Mesenchymal stem cell (in vitro differentiated cells and primary cell): ENCODE results near the gene CLEC19A.
A peak's percentile ranks its signal among the peaks of the same experiment; 100 is the strongest.

ENCODE experiments used
- DNase-seq: peaks from one replicate; pipeline ENCODE4 v3.0.0-alpha.2; 2013
- H2AFZ ChIP-seq: one replicate; pipeline ENCODE4 v1.6.1; 2013; ENCODE audit warnings: low read depth, mild to moderate bottlenecking, control low read depth, inconsistent platforms, low read length, moderate library complexity
- H2AK5ac ChIP-seq: 2 replicates; pipeline ENCODE4 v1.6.1; 2013; ENCODE audit warnings: low read length, moderate library complexity, mild to moderate bottlenecking, inconsistent platforms; ENCODE audit not compliant: severe bottlenecking
- H2BK120ac ChIP-seq: one replicate; pipeline ENCODE4 v1.6.1; 2013; ENCODE audit warnings: low read depth, mild to moderate bottlenecking, inconsistent platforms, low read length, moderate library complexity
- H2BK12ac ChIP-seq, 2 experiments: one replicate each; pipeline ENCODE4 v1.6.1; 2013; ENCODE audit warnings: inconsistent platforms in 2 of 2, low read length in 2 of 2, mild to moderate bottlenecking in 2 of 2, moderate library complexity in 2 of 2, control low read depth in 1 of 2
- H2BK15ac ChIP-seq: one replicate; pipeline ENCODE4 v1.6.1; 2013; ENCODE audit warnings: mild to moderate bottlenecking, low read depth, inconsistent platforms; ENCODE audit not compliant: poor library complexity, severe bottlenecking
- H2BK5ac ChIP-seq: 2 replicates; pipeline ENCODE4 v1.6.1; 2013; ENCODE audit warnings: low read depth, mild to moderate bottlenecking, low read length, control low read depth, inconsistent platforms; ENCODE audit not compliant: poor library complexity, severe bottlenecking
- H3K14ac ChIP-seq, 2 experiments: one replicate each; pipeline ENCODE4 v1.6.1; 2013; ENCODE audit warnings: inconsistent platforms in 2 of 2, low read length in 2 of 2, control low read depth in 1 of 2, mild to moderate bottlenecking in 1 of 2, moderate library complexity in 1 of 2
- H3K18ac ChIP-seq, 2 experiments: one replicate each; pipeline ENCODE4 v1.6.1; 2013; ENCODE audit warnings: inconsistent platforms in 2 of 2, low read length in 2 of 2, control low read depth in 1 of 2, low read depth in 1 of 2, mild to moderate bottlenecking in 1 of 2
- H3K23ac ChIP-seq, 2 experiments: one replicate each; pipeline ENCODE4 v1.6.1; 2013; ENCODE audit warnings: inconsistent platforms in 2 of 2, low read length in 2 of 2, mild to moderate bottlenecking in 2 of 2, moderate library complexity in 2 of 2, control low read depth in 1 of 2
- H3K27ac ChIP-seq: 2 replicates; pipeline ENCODE4 v1.5.1; 2013; ENCODE audit warnings: mild to moderate bottlenecking, moderate library complexity, low read length, control low read depth, inconsistent platforms; ENCODE audit not compliant: poor library complexity, severe bottlenecking
- H3K27me3 ChIP-seq, 2 experiments: 2 replicates each; pipeline versions ENCODE4 v1.6.1 to v1.7.0; 2013; ENCODE audit warnings: low read length in 2 of 2, mild to moderate bottlenecking in 2 of 2, moderate library complexity in 2 of 2, control low read depth in 1 of 2, inconsistent platforms in 1 of 2; ENCODE audit not compliant: control insufficient read depth in 1 of 2, insufficient read depth in 1 of 2
- H3K36me3 ChIP-seq, 2 experiments: 2 replicates each; pipeline versions ENCODE4 v1.6.1 to v1.7.0; 2013; ENCODE audit warnings: low read length in 2 of 2, control low read depth in 1 of 2, inconsistent platforms in 1 of 2, low read depth in 1 of 2, mild to moderate bottlenecking in 1 of 2; ENCODE audit not compliant: insufficient read depth in 2 of 2, control insufficient read depth in 1 of 2
- H3K4ac ChIP-seq, 2 experiments: one replicate each; pipeline ENCODE4 v1.6.1; 2013; ENCODE audit warnings: inconsistent platforms in 2 of 2, low read length in 2 of 2, mild to moderate bottlenecking in 2 of 2, moderate library complexity in 2 of 2, control low read depth in 1 of 2, low read depth in 1 of 2
- H3K4me1 ChIP-seq: 2 replicates; pipeline ENCODE4 v1.6.1; 2013; ENCODE audit warnings: low read depth, low read length, control low read depth; ENCODE audit not compliant: control insufficient read depth, insufficient read depth
- H3K4me2 ChIP-seq: 2 replicates; pipeline ENCODE4 v1.6.1; 2013; ENCODE audit warnings: low read length, mild to moderate bottlenecking, inconsistent platforms; ENCODE audit not compliant: poor library complexity, severe bottlenecking
- H3K4me3 ChIP-seq, 2 experiments: 2 replicates each; pipeline versions ENCODE4 v1.5.1 to v1.7.0; 2013; ENCODE audit warnings: low read length in 2 of 2, mild to moderate bottlenecking in 2 of 2, control low read depth in 1 of 2, low read depth in 1 of 2; ENCODE audit not compliant: insufficient read depth in 1 of 2
- H3K79me1 ChIP-seq: replicated peaks from 2 replicates; pipeline ENCODE4 v1.6.1; 2013; ENCODE audit warnings: mild to moderate bottlenecking, control low read depth, low read length, inconsistent platforms; ENCODE audit not compliant: poor library complexity, severe bottlenecking
- H3K9ac ChIP-seq: 2 replicates; pipeline ENCODE4 v1.7.0; 2013; ENCODE audit warnings: mild to moderate bottlenecking, low read length, moderate library complexity
- H3K9me3 ChIP-seq: 2 replicates; pipeline ENCODE4 v1.7.0; 2013; ENCODE audit warnings: mild to moderate bottlenecking, low read length; ENCODE audit not compliant: control insufficient read depth
- H4K8ac ChIP-seq: one replicate; pipeline ENCODE4 v1.6.1; 2013; ENCODE audit warnings: inconsistent platforms, mild to moderate bottlenecking, low read length, moderate library complexity
- H4K91ac ChIP-seq: one replicate; pipeline ENCODE4 v1.6.1; 2013; ENCODE audit warnings: mild to moderate bottlenecking, low read length, inconsistent platforms
- WGBS: methylation state at CpG from one replicate; pipeline ENCODE4 v1.1.7; 2013; ENCODE audit warnings: mixed read lengths; 5-methylcytosine and 5-hydroxymethylcytosine counted together

Gene CLEC19A

GRCh38 chr16:19288872-19289799 lies 3.6 kb downstream of the CLEC19A start:
- Histone ChIP-seq H4K8ac (no peak overlapping the region), H2BK5ac (no peak overlapping the region), H3K4me2 (no peak overlapping the region), H2BK12ac (no peak overlapping the region), H3K36me3 (no peaks in the 10 kb centered on the region), H4K91ac (no peak overlapping the region), H2BK120ac (no peak overlapping the region), H3K4me1 (peaks cover 2% of the 10 kb centered on the region), H2BK15ac (no peak overlapping the region), H3K4me3 (no peak overlapping the region), H3K23ac (no peak overlapping the region), H2AK5ac (no peak overlapping the region), H2AFZ (no peak overlapping the region), H3K79me1 (no peaks in the 10 kb centered on the region), H3K9ac (no peak overlapping the region), H3K18ac (no peak overlapping the region), H3K27ac (no peak overlapping the region), H3K14ac (no peak overlapping the region), H3K9me3 (no peaks in the 10 kb centered on the region), H3K27me3 (peaks cover 0 to 38% of the 10 kb centered on the region in 2 experiments), H3K4ac (no peak overlapping the region)
- WGBS, result 78% methylated on average over 4 of the region's 7 CpGs
- no peak for DNase-seq

- Histone ChIP-seq H3K36me3 (no peaks in the 10 kb centered on the region), H3K9me3 (no peaks in the 10 kb centered on the region), H3K14ac (no peak overlapping the region), H3K27me3 (peaks cover 0 to 43% of the 10 kb centered on the region in 2 experiments), H2AFZ (no peak overlapping the region), H3K79me1 (no peaks in the 10 kb centered on the region), H3K9ac (no peak overlapping the region), H3K4me2 (no peak overlapping the region), H3K4me1 (peaks cover 1% of the 10 kb centered on the region), H3K23ac (no peak overlapping the region), H3K4ac (no peak overlapping the region), H4K91ac (no peak overlapping the region), H2BK5ac (no peak overlapping the region), H4K8ac (no peak overlapping the region), H2AK5ac (no peak overlapping the region), H3K18ac (no peak overlapping the region), H2BK15ac (no peak overlapping the region), H2BK12ac (no peak overlapping the region), H3K27ac (no peak overlapping the region), H2BK120ac (no peak overlapping the region), H3K4me3 (no peak overlapping the region)
- 66% methylated on average over 6 of the region's 7 CpGs for WGBS
- no peak for DNase-seq
These were observed 4.4 kb downstream of the CLEC19A start for GRCh38 chr16:19289811-19290485.

- H3K14ac ChIP-seq, result no peak overlapping the region
- no peak overlapping the region for H2AK5ac ChIP-seq
- H3K9me3 ChIP-seq, result no peaks in the 10 kb centered on the region
- no peak overlapping the region for H3K23ac ChIP-seq
- H3K4me2 ChIP-seq, result no peak overlapping the region
- no peak overlapping the region for H2BK12ac ChIP-seq
- DNase-seq, result no peak
- H4K91ac ChIP-seq, result no peak overlapping the region
- no peak overlapping the region for H3K9ac ChIP-seq
- H3K36me3 ChIP-seq, result no peaks in the 10 kb centered on the region
- WGBS, result 86% methylated on average over 2 of the region's 2 CpGs
- peaks cover 1% of the 10 kb centered on the region for H3K4me1 ChIP-seq
- H3K79me1 ChIP-seq, result no peaks in the 10 kb centered on the region
- no peak overlapping the region for H3K4ac ChIP-seq
- H3K18ac ChIP-seq, result no peak overlapping the region
- no peak overlapping the region for H2BK5ac ChIP-seq
- H2AFZ ChIP-seq, result no peak overlapping the region
- H3K27ac ChIP-seq, result no peak overlapping the region
- H4K8ac ChIP-seq, result no peak overlapping the region
- no peak overlapping the region for H2BK15ac ChIP-seq
- H3K4me3 ChIP-seq, result no peak overlapping the region
- H2BK120ac ChIP-seq, result no peak overlapping the region
- H3K27me3 ChIP-seq, result peaks cover 0 to 45% of the 10 kb centered on the region in 2 experiments
These were observed 5.3 kb downstream of the CLEC19A start for GRCh38 chr16:19290860-19291259.

GRCh38 chr16:19291475-19291874 lies 5.9 kb downstream of the CLEC19A start:
- Histone ChIP-seq H3K4ac (no peak overlapping the region), H3K9ac (no peak overlapping the region), H2BK15ac (no peak overlapping the region), H3K27me3 (peaks cover 0 to 45% of the 10 kb centered on the region in 2 experiments), H3K79me1 (no peaks in the 10 kb centered on the region), H3K4me1 (peaks cover 1% of the 10 kb centered on the region), H2BK5ac (no peak overlapping the region), H3K36me3 (no peaks in the 10 kb centered on the region), H4K8ac (no peak overlapping the region), H2AFZ (no peak overlapping the region), H2BK120ac (no peak overlapping the region), H2AK5ac (no peak overlapping the region), H3K9me3 (no peaks in the 10 kb centered on the region), H3K27ac (no peak overlapping the region), H3K23ac (no peak overlapping the region), H2BK12ac (no peak overlapping the region), H3K4me3 (no peak overlapping the region), H3K18ac (no peak overlapping the region), H3K4me2 (no peak overlapping the region), H3K14ac (no peak overlapping the region), H4K91ac (no peak overlapping the region)
- WGBS, result 88% methylated on average over 1 of the region's 4 CpGs
- DNase-seq, result peak; percentile 8
